Esophagus muscularis mucosa (tissue), 3 donors: ENCODE results near the gene SFTPB.

Source experiments
- POLR2A ChIP-seq: fragments of 450-650 bp; IDR thresholded peaks from one replicate; pipeline ENCODE4 v1.6.1; 2017; ENCODE audit warnings: antibody characterized with exemption, moderate library complexity, mild to moderate bottlenecking, low read depth
- POLR2AphosphoS5 ChIP-seq, 2 donors: sonication (generic); formaldehyde crosslinking; IDR thresholded peaks; one replicate each; pipeline ENCODE4 v1.6.1; 2017; ENCODE audit warnings: antibody characterized with exemption in 2 of 2
- TF ChIP-seq, protein P1 (sequence below), 3 experiments: fragments of 200-600 bp in 2 of 3; fragments of 450-650 bp in 1 of 3; sonication (generic) in 2 of 3; IDR thresholded peaks; one replicate each; pipeline ENCODE4 v1.5.1; 2017 to 2019; ENCODE audit warnings: antibody characterized with exemption in 3 of 3, mild to moderate bottlenecking in 2 of 3, moderate library complexity in 1 of 3

GRCh38 chr2:85680707-85681371 is 12.8 kb upstream of the SFTPB start:
- TF ChIP-seq POLR2AphosphoS5 (IDR thresholded peaks at IDR 0.05): no peak
- TF ChIP-seq, protein P1, sequence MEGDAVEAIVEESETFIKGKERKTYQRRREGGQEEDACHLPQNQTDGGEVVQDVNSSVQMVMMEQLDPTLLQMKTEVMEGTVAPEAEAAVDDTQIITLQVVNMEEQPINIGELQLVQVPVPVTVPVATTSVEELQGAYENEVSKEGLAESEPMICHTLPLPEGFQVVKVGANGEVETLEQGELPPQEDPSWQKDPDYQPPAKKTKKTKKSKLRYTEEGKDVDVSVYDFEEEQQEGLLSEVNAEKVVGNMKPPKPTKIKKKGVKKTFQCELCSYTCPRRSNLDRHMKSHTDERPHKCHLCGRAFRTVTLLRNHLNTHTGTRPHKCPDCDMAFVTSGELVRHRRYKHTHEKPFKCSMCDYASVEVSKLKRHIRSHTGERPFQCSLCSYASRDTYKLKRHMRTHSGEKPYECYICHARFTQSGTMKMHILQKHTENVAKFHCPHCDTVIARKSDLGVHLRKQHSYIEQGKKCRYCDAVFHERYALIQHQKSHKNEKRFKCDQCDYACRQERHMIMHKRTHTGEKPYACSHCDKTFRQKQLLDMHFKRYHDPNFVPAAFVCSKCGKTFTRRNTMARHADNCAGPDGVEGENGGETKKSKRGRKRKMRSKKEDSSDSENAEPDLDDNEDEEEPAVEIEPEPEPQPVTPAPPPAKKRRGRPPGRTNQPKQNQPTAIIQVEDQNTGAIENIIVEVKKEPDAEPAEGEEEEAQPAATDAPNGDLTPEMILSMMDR (IDR thresholded peaks at IDR 0.05): no peak
- TF ChIP-seq POLR2A: no peak
